ENCODE data around the gene DUOX1.

The DUOX1 gene

DNA sequence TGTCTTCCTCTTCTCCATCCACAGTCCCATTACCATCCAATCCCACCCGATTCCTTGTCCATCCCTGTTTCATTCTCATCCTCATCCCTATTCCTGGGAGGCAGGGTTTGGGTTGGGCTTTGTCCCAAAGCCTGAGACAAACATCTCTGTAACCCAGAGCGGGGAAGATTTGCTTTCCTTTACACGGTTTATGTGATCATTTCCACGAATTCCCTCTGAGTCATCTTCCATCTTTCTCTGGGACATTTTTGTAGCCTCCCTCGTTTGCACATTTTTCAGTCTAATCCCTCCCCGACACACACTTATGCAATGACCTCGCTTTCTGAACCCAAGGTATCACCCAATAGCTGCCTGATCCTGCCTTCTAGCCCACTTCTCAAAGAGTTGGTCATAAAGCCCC, 38.6 kb upstream of the DUOX1 start:
- DNase-seq (ENCODE audit: low read depth in 1 of 2, low spot score in 1 of 2), result no peak
- H3K27me3 ChIP-seq (ENCODE audit: insufficient read depth, poor library complexity, severe bottlenecking), result no peaks in the 10 kb centered on the region
- TF ChIP-seq SPI1 (IDR thresholded peaks at IDR 0.05; ENCODE audit: borderline replicate concordance, low read depth), result no peak
- no peak for TF ChIP-seq REST (IDR thresholded peaks at IDR 0.05; ENCODE audit: insufficient replicate concordance, low read depth)
- no peak for TF ChIP-seq CTCF (IDR thresholded peaks at IDR 0.05; ENCODE audit: insufficient read depth, low read length)
- no peak for TF ChIP-seq POLR2AphosphoS5 (IDR thresholded peaks at IDR 0.05; ENCODE audit: low read depth)
- no peak overlapping the region for H3K4me3 ChIP-seq (replicated peaks; ENCODE audit: insufficient read depth, low read length)
- no peak overlapping the region for H3K27ac ChIP-seq (replicated peaks)

DNA sequence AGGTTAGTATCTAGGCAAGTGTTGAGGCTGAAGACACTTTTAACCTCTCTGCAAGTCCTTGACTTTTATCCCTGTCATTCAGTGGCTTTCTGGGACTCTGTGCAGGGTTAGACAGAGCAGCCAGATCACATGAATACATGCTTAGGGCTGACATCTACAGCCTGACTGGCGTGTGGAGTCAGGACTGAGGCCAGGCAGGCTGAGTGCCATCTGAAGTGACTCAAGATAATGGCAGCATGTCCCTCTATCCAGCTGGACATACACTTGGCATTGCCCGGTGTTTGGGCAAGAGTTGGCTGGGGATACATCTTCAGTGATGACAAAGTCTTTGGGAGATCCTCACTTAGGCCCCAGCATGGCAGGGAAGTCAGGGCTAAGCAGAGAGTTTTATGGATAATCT, 38.2 kb upstream of the DUOX1 start:
- H3K27me3 ChIP-seq (ENCODE audit: insufficient read depth, poor library complexity, severe bottlenecking), result no peaks in the 10 kb centered on the region
- DNase-seq (ENCODE audit: low read depth in 1 of 2, low spot score in 1 of 2), result no peak
- TF ChIP-seq SPI1 (IDR thresholded peaks at IDR 0.05; ENCODE audit: borderline replicate concordance, low read depth) (no peak), GABPA (IDR thresholded peaks at IDR 0.05; ENCODE audit: low read depth) (no peak), POLR2AphosphoS5 (IDR thresholded peaks at IDR 0.05; ENCODE audit: low read depth) (no peak)
- H3K27ac ChIP-seq (replicated peaks), result no peak overlapping the region
- H3K4me3 ChIP-seq (replicated peaks; ENCODE audit: insufficient read depth, low read length), result no peak overlapping the region

DNA sequence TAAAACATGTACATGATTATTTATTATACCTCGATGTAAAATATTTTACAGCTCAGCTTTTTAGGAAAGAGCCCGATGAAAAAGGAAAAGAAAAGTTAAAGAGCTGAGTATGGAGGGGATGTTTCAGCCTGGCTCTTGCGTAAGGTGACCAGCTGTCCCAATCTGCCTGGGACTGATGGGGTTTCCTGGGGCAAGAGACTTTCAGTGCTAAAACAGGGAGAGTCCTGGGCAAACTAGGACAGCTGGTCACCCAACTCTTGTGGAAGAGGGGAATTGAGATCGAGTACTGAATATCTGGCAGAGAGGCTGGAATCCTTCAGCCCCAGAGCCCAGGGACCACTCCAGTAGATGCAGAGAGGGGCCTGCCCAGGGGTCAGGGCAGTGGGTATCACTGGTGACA, 36.8 kb upstream of the DUOX1 start:
- no peak overlapping the region for H3K27ac ChIP-seq (replicated peaks)
- TF ChIP-seq SPI1 (IDR thresholded peaks at IDR 0.05; ENCODE audit: borderline replicate concordance, low read depth) (no peak), REST (IDR thresholded peaks at IDR 0.05; ENCODE audit: insufficient replicate concordance, low read depth) (no peak), CTCF (IDR thresholded peaks at IDR 0.05; ENCODE audit: insufficient read depth, low read length) (no peak), POLR2AphosphoS5 (IDR thresholded peaks at IDR 0.05; ENCODE audit: low read depth) (no peak), GABPA (IDR thresholded peaks at IDR 0.05; ENCODE audit: low read depth) (no peak)
- no peak overlapping the region for H3K4me3 ChIP-seq (replicated peaks; ENCODE audit: insufficient read depth, low read length)
- H3K27me3 ChIP-seq (ENCODE audit: insufficient read depth, poor library complexity, severe bottlenecking), result no peaks in the 10 kb centered on the region
- DNase-seq (ENCODE audit: low read depth in 1 of 2, low spot score in 1 of 2), result no peak

DNA sequence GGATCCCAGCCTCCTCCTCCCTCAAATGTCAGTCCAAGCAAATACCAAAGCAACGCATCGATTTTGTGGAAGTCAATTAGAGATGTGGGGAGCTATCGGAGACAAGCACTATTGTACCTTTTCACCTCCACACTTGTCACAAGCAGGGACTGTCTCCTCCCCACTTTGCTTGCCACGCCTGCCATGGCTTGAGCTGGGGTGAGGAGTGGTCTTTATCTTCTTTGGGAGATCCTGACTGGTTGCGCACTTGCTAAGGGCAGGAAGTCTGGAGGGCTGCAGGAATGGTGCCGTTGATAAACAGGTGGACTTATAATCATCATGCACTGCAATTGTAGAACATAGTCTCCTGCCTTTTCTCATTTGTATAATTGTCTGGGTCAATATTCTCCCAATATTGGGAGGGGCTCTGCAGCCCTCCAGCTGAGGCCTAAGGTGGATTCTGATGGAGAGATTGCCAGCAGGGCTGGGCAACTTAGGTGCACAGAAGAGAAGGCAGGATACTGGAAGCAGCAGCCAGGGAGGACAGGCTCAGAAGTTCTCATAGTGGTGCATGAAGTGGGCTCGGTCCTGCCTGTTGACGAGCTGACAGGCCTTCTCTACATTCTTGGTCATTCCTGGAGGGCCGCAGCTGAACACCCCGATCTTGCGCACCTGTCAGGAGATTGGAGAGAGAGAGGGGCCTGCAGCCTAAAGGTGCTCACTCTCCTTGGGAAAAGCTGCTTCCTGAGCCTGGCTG, 36.0 kb upstream of the DUOX1 start:
- H3K27ac ChIP-seq (replicated peaks), result no peak overlapping the region
- H3K4me3 ChIP-seq (replicated peaks; ENCODE audit: insufficient read depth, low read length), result no peak overlapping the region
- no peaks in the 10 kb centered on the region for H3K27me3 ChIP-seq (ENCODE audit: insufficient read depth, poor library complexity, severe bottlenecking)
- TF ChIP-seq GABPA (IDR thresholded peaks at IDR 0.05; ENCODE audit: low read depth) (no peak), REST (IDR thresholded peaks at IDR 0.05; ENCODE audit: insufficient replicate concordance, low read depth) (no peak), POLR2AphosphoS5 (IDR thresholded peaks at IDR 0.05; ENCODE audit: low read depth) (no peak), CTCF (IDR thresholded peaks at IDR 0.05; ENCODE audit: insufficient read depth, low read length) (no peak), SPI1 (IDR thresholded peaks at IDR 0.05; ENCODE audit: borderline replicate concordance, low read depth) (no peak)
- DNase-seq (ENCODE audit: low read depth in 1 of 2, low spot score in 1 of 2), result no peak
